ENCODE data around the gene DMP1. TPM values are rescaled to one million over a fixed set of nuclear protein-coding genes. Genes with fewer than 3 reads are reported as not detected.

DMP1 gene
- polyA plus RNA-seq (2013, experiment 1 of 2; ENCODE audit: insufficient read length): not detected
- polyA plus RNA-seq (2013, experiment 2 of 2; ENCODE audit: insufficient read length): not detected

GRCh38 chr4:87649980-87650379 lies at the start of gene DMP1:
TSS of gene DMP1 (plus strand) at chr4:87650280. CDS start at chr4:87656493, 6,213 bp downstream.
- no peak for DNase-seq

GRCh38 chr4:87601361-87601760 lies 48.7 kb upstream of the DMP1 start:
- DNase-seq: no peak

GRCh38 chr4:87608229-87608628 lies 41.9 kb upstream of the DMP1 start, which contains the start of gene DSPP:
TSS of gene DSPP (plus strand) at chr4:87608529. CDS start at chr4:87610909, 2,380 bp downstream.
- DNase-seq: no peak

- DNase-seq: no peak
Observed at GRCh38 chr4:87614292-87614890, 35.7 kb upstream of the DMP1 start.

- DNase-seq: no peak
Observed at GRCh38 chr4:87616268-87616667, 33.8 kb upstream of the DMP1 start.

- DNase-seq: no peak
Observed at GRCh38 chr4:87620086-87620485, 30.0 kb upstream of the DMP1 start.

- DNase-seq: no peak
Observed at GRCh38 chr4:87620491-87620890, 29.6 kb upstream of the DMP1 start.

- DNase-seq: no peak
Observed at GRCh38 chr4:87622303-87622702, 27.8 kb upstream of the DMP1 start.

- no peak for DNase-seq
Observed at GRCh38 chr4:87624698-87625097, 25.4 kb upstream of the DMP1 start.

GRCh38 chr4:87631668-87632067 lies 18.4 kb upstream of the DMP1 start:
- no peak for DNase-seq

GRCh38 chr4:87632469-87632868 lies 17.6 kb upstream of the DMP1 start:
- DNase-seq: no peak

- peak; percentile 52 for DNase-seq
Observed at GRCh38 chr4:87633243-87633642, 16.8 kb upstream of the DMP1 start.

- DNase-seq: no peak
Observed at GRCh38 chr4:87644286-87644685, 5.8 kb upstream of the DMP1 start.

GRCh38 chr4:87650938-87651337 lies 858 bp downstream of the DMP1 start:
- no peak for DNase-seq

- DNase-seq: no peak
Observed at GRCh38 chr4:87651941-87652340, 1.9 kb downstream of the DMP1 start.

GRCh38 chr4:87654487-87655044 lies 4.5 kb downstream of the DMP1 start:
- no peak for DNase-seq

GRCh38 chr4:87657525-87657924 lies 7.4 kb downstream of the DMP1 start:
- DNase-seq: peak; percentile 31

- no peak for DNase-seq
Observed at GRCh38 chr4:87659247-87659931, 9.3 kb downstream of the DMP1 start.

- DNase-seq: no peak
Observed at GRCh38 chr4:87662871-87663270, 12.8 kb downstream of the DMP1 start.

- no peak for DNase-seq
Observed at GRCh38 chr4:87669373-87669772, 19.3 kb downstream of the DMP1 start.

GRCh38 chr4:87677731-87678130 lies 27.7 kb downstream of the DMP1 start:
- no peak for DNase-seq

GRCh38 chr4:87679449-87680169 lies 29.5 kb downstream of the DMP1 start:
- DNase-seq: peak; percentile 67

- DNase-seq: no peak
Observed at GRCh38 chr4:87680271-87680670, 30.2 kb downstream of the DMP1 start.
